Spleen (tissue), 11 donors: ENCODE measurements around the gene DHRSX. TPM values are rescaled to one million over a fixed set of nuclear protein-coding genes. Genes with fewer than 3 reads are reported as not detected.
"Not testable (repeated sequence)": the region's sequence is repeated elsewhere in the genome, so short reads cannot be mapped to it uniquely, and the experiment has no call there.

Experiments
- DNase-seq: peaks from one replicate; pipeline ENCODE4 v3.0.0-alpha.2; 2020
- H3K27ac ChIP-seq, 8 donors: fragments of 200-600 bp; sonication (generic) in 7 of 8; 1 replicate in 4 of 8; 2 replicates in 4 of 8; pipeline versions ENCODE4 v1.5.0 to v1.8.0; 2016 to 2021; ENCODE audit warnings: inconsistent platforms in 4 of 8, mild to moderate bottlenecking in 4 of 8, moderate library complexity in 1 of 8
- H3K27me3 ChIP-seq, 7 donors: fragments of 200-600 bp; sonication (generic) in 6 of 7; replicated peaks in 1 of 7; 1 replicate in 4 of 7; 2 replicates in 3 of 7; pipeline versions ENCODE4 v1.5.0 to v1.8.0; 2016 to 2021; ENCODE audit warnings: inconsistent platforms in 3 of 7, mild to moderate bottlenecking in 1 of 7
- H3K36me3 ChIP-seq, 6 donors: fragments of 200-600 bp; sonication (generic) in 5 of 6; 1 replicate in 4 of 6; 2 replicates in 2 of 6; pipeline versions ENCODE4 v1.5.0 to v1.8.0; 2016 to 2021; ENCODE audit warnings: inconsistent platforms in 2 of 6
- H3K4me1 ChIP-seq, 6 donors: fragments of 200-600 bp; sonication (generic) in 5 of 6; 1 replicate in 3 of 6; 2 replicates in 3 of 6; pipeline versions ENCODE4 v1.5.0 to v1.8.0; 2016 to 2021; ENCODE audit warnings: inconsistent platforms in 3 of 6
- H3K4me3 ChIP-seq, 8 donors: fragments of 200-600 bp; sonication (generic) in 7 of 8; 1 replicate in 4 of 8; 2 replicates in 4 of 8; pipeline versions ENCODE4 v1.5.0 to v1.8.0; 2016 to 2021; ENCODE audit warnings: inconsistent platforms in 4 of 8, mild to moderate bottlenecking in 4 of 8, moderate library complexity in 2 of 8
- H3K9me3 ChIP-seq, 8 donors: fragments of 200-600 bp; sonication (generic) in 7 of 8; 1 replicate in 4 of 8; 2 replicates in 4 of 8; pipeline versions ENCODE4 v1.5.0 to v1.8.0; 2016 to 2021; ENCODE audit warnings: inconsistent platforms in 4 of 8
- POLR2A ChIP-seq, 3 donors: fragments of 450-650 bp; IDR thresholded peaks; one replicate each; pipeline ENCODE4 v1.5.1; 2017; ENCODE audit warnings: antibody characterized with exemption in 3 of 3, mild to moderate bottlenecking in 1 of 3
- POLR2AphosphoS5 ChIP-seq, 3 donors: sonication (generic); formaldehyde crosslinking; IDR thresholded peaks; one replicate each; pipeline ENCODE4 v1.5.1; 2017; ENCODE audit warnings: antibody characterized with exemption in 3 of 3
- WGBS, 5 donors: extraction: QIAGEN DNeasy Blood & Tissue Kit in 3 of 5; methylation state at CpG; one replicate each; pipeline versions ENCODE4 v1.1.5 to v1.1.7; 2013 to 2018; 5-methylcytosine and 5-hydroxymethylcytosine counted together
- intact Hi-C: fragments of 100-400 bp; cut with DNase I; formaldehyde crosslinking; loops from one replicate; pipeline ENCODE4 v1.15.0; 2023; ENCODE audit warnings: low total_unique reads
- polyA plus RNA-seq, 3 donors: library from polyadenylated mRNA; stranded (reverse); fragments of 200-250 nt; gene quantifications; one replicate each; pipeline ENCODE4 v1.2.1, GENCODE V29; 2013
- total RNA-seq, 7 donors: library from RNA; depleted of rRNA in 3 of 7; stranded (reverse); fragments of >200 nt in 3 of 7; fragmentation: NEBNext Ultra II Directional in 4 of 7; extraction: Animal tissue kit (Norgen Biotek cat#: 25700) in 4 of 7; gene quantifications; one replicate each; pipeline versions ENCODE4 v1.1.0 to v1.2.1, GENCODE V29; 2016 to 2021
- TF ChIP-seq, protein P1 (sequence below), 11 experiments: fragments of 200-600 bp in 7 of 11; fragments of 450-650 bp in 4 of 11; sonication (generic) in 4 of 11; IDR thresholded peaks in 8 of 11; conservative IDR thresholded peaks in 3 of 11; 1 replicate in 7 of 11; 2 replicates in 4 of 11; pipeline versions ENCODE4 v1.4.0 to v1.8.0; 2016 to 2021; ENCODE audit warnings: antibody characterized with exemption in 11 of 11, inconsistent platforms in 4 of 11, mild to moderate bottlenecking in 1 of 11
- donor health status: healthy with polysubstance abuse.
- donor health status: DM: no; HTN: no; CAD: no; lungs with moderate emphysema.
- donor health status: DM: no; HTN: no; CAD: no.
- donor health status: Bipolar disorder and iron deficiency.
- donor health status: healthy.
- donor health status: DM: no; HTN: no; CAD: no.
- donor health status: DM: yes; HTN: yes; CAD: no.

Gene DHRSX
- total and polyA plus RNA-seq, 10 donors: 5.5 to 29.6 (median 23.2) TPM

DNA sequence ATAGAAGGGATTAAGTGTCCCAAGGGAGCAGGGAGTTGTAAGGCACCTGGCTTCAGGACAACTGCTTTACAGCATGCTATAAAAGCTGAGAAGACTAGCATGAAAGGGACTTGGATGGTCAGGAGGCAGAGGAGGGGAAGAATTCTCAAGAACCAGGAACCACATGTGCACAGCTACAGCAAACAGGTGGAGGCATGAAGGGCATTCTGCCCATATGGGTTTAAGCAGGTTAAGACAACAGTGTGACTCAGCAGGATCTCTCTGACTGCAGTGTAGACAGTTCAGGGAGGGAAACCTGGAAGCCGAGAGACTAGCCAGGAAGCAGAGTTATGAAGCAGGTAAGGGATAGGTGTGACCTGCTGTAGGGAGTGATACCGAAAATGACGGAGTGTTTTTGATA lies 117.0 kb downstream of the DHRSX start:
- H3K27me3 ChIP-seq: no peaks in the 10 kb centered on the region

DNA sequence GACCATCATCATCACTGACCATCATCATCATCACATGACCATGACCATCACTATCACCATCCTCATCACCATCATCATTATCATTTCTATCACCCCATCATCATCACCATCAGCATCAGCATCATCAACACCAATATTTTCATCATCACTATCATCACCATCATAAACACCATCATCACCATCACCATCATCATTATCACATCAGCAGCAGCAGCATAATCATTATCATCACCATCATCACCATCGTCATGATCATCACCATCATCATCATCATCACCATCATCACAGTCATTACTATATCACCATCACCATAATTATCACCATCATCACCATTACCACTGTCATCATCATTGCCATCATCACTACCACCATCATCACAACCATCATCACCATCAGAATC lies 117.6 kb downstream of the DHRSX start:
- Histone ChIP-seq H3K4me1 (peaks cover 0 to 6% (median 0%) of the 10 kb centered on the region in 6 donors), H3K36me3 (peaks cover 0 to 14% (median 0%) of the 10 kb centered on the region in 6 donors), H3K27ac (no peak overlapping the region), H3K4me3 (no peak overlapping the region), H3K27me3 (no peaks in the 10 kb centered on the region), H3K9me3 (no peaks in the 10 kb centered on the region)
- DNase-seq: no peak
- WGBS, 5 donors: 94 to 100% (median 98%) methylated on average over 1 of the region's 1 CpG
- no peak for TF ChIP-seq POLR2AphosphoS5 (IDR thresholded peaks at IDR 0.05)
- TF ChIP-seq, protein P1, sequence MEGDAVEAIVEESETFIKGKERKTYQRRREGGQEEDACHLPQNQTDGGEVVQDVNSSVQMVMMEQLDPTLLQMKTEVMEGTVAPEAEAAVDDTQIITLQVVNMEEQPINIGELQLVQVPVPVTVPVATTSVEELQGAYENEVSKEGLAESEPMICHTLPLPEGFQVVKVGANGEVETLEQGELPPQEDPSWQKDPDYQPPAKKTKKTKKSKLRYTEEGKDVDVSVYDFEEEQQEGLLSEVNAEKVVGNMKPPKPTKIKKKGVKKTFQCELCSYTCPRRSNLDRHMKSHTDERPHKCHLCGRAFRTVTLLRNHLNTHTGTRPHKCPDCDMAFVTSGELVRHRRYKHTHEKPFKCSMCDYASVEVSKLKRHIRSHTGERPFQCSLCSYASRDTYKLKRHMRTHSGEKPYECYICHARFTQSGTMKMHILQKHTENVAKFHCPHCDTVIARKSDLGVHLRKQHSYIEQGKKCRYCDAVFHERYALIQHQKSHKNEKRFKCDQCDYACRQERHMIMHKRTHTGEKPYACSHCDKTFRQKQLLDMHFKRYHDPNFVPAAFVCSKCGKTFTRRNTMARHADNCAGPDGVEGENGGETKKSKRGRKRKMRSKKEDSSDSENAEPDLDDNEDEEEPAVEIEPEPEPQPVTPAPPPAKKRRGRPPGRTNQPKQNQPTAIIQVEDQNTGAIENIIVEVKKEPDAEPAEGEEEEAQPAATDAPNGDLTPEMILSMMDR (IDR thresholded peaks at IDR 0.05 in 8 of 11, conservative IDR thresholded peaks at IDR 0.05 in 3 of 11): no peak
- no peak for TF ChIP-seq POLR2A (IDR thresholded peaks at IDR 0.05)
- intact Hi-C loops: no loop called here

More for the DNA sequence above, 117.0 kb downstream of the DHRSX start:
- H3K36me3 ChIP-seq: peaks cover 0 to 17% (median 0%) of the 10 kb centered on the region in 6 donors
- intact Hi-C loops: no loop called here
- 95 to 99% (median 98%) methylated on average over 3 of the region's 3 CpGs for WGBS, 5 donors
- no peaks in the 10 kb centered on the region for H3K9me3 ChIP-seq
- DNase-seq: no peak
- TF ChIP-seq POLR2AphosphoS5 (IDR thresholded peaks at IDR 0.05) (no peak), POLR2A (IDR thresholded peaks at IDR 0.05) (no peak)
- TF ChIP-seq, protein P1 (IDR thresholded peaks at IDR 0.05 in 8 of 11, conservative IDR thresholded peaks at IDR 0.05 in 3 of 11): no peak
- H3K4me3 ChIP-seq: no peak overlapping the region
- peaks cover 0 to 6% (median 0%) of the 10 kb centered on the region in 6 donors for H3K4me1 ChIP-seq
- H3K27ac ChIP-seq: no peak overlapping the region

DNA sequence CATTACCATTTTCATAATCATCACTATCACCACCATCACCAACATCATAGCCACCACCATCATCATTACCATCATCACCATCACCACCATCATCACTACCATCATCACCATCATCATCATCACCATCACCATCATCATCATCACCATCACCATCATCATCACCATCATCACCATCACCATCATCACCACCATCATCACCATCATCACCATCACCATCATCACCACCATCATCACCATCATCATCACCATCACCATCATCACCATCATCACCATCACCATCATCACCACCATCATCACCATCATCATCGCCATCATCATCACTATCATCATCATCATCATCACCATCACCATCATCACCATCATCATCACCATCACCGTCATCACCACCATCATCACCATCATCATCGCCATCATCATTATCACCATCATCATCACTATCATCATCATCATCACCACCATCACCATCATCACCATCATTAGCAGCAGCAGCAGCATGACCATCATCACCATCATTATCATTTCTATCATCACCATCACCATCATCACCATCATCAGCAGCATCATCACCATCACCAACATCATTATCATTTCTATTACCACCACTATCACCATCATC lies 118.2 kb downstream of the DHRSX start:
- H3K27me3 ChIP-seq, H3K4me3 ChIP-seq, intact Hi-C loops, H3K4me1 ChIP-seq, H3K9me3 ChIP-seq, DNase-seq, H3K27ac ChIP-seq: not testable (repeated sequence)
- H3K36me3 ChIP-seq: peaks cover 0 to 20% (median 0%) of the 10 kb centered on the region in 6 donors
- 79 to 96% (median 86%) methylated on average over 3 of the region's 3 CpGs for WGBS, 5 donors

DNA sequence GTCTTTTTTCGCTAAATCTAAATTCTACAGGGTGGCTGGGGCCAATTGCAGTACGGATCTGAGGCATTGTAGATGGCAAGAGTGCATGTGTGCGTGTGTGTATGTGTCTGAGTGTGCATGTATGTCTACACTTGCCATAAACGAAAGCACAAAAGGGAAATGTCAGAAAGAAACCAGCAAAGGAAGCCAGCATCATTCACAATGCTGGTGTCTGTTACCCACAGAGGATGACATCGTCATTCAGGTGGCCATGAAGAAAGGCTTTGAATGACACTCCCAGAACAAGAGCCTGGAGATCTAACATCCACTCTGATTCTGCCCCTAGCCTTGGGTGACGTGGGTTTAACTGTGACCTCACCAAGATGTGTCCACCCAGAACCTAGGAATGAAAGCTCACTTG lies 124.6 kb downstream of the DHRSX start:
- TF ChIP-seq POLR2AphosphoS5 (IDR thresholded peaks at IDR 0.05): no peak
- no peak for TF ChIP-seq POLR2A (IDR thresholded peaks at IDR 0.05)
- TF ChIP-seq, protein P1 (IDR thresholded peaks at IDR 0.05 in 8 of 11, conservative IDR thresholded peaks at IDR 0.05 in 3 of 11): no peak
- H3K4me1 ChIP-seq: peaks cover 0 to 11% (median 0%) of the 10 kb centered on the region in 6 donors
- peaks cover 0 to 41% (median 0%) of the 10 kb centered on the region in 6 donors for H3K36me3 ChIP-seq
- no peak overlapping the region for H3K27ac ChIP-seq
- WGBS, 5 donors: 86 to 88% (median 86%) methylated on average over 5 to 6 of the region's 6 CpGs
- no peaks in the 10 kb centered on the region for H3K27me3 ChIP-seq
- no peak for DNase-seq
- no peaks in the 10 kb centered on the region for H3K9me3 ChIP-seq
- intact Hi-C loops: no loop called here
- H3K4me3 ChIP-seq: no peak overlapping the region
